Endothelial cell of umbilical vein (primary cell): ENCODE measurements around the gene GBF1.

Experiments used
- CTCF ChIP-seq, 2 donors: IDR thresholded peaks; 1 replicate in 1 of 2; 2 replicates in 1 of 2; pipeline ENCODE4 v1.5.1; 2011; ENCODE audit warnings: low read length in 2 of 2, mild to moderate bottlenecking in 2 of 2, moderate library complexity in 2 of 2, control low read depth in 1 of 2, inconsistent platforms in 1 of 2, low read depth in 1 of 2; ENCODE audit not compliant: insufficient read depth in 1 of 2; ENCODE audit errors: extremely low read depth in 1 of 2
- EZH2 ChIP-seq: IDR thresholded peaks from 2 replicates; pipeline ENCODE4 v1.6.1; 2012; ENCODE audit warnings: borderline replicate concordance, low read depth, mild to moderate bottlenecking, moderate library complexity, low read length, inconsistent platforms; ENCODE audit not compliant: severe bottlenecking
- FOS ChIP-seq: IDR thresholded peaks from 2 replicates; pipeline ENCODE4 v1.6.1; 2011; ENCODE audit warnings: mild to moderate bottlenecking, low read length, moderate library complexity, borderline replicate concordance; ENCODE audit not compliant: insufficient read depth
- JUN ChIP-seq: IDR thresholded peaks from 2 replicates; pipeline ENCODE4 v1.6.1; 2011; ENCODE audit warnings: borderline replicate concordance, low read depth; ENCODE audit not compliant: insufficient read length, insufficient read depth
- MAX ChIP-seq: IDR thresholded peaks from 2 replicates; pipeline ENCODE4 v1.6.1; 2011; ENCODE audit not compliant: insufficient read depth, insufficient read length
- MYC ChIP-seq: IDR thresholded peaks from one replicate; pipeline ENCODE4 v1.6.1; 2011; ENCODE audit warnings: mild to moderate bottlenecking, low read depth, low read length
- POLR2A ChIP-seq: IDR thresholded peaks from 2 replicates; pipeline ENCODE4 v1.6.1; 2012; ENCODE audit warnings: low read depth, mild to moderate bottlenecking, control low read depth, low read length
- POLR2AphosphoS5 ChIP-seq: IDR thresholded peaks from 2 replicates; pipeline ENCODE4 v1.6.1; 2012; ENCODE audit warnings: low read depth, mild to moderate bottlenecking, control low read depth, low read length, moderate library complexity; ENCODE audit not compliant: insufficient read depth

- TF ChIP-seq CTCF (IDR thresholded peaks at IDR 0.05; ENCODE audit: extremely low read depth in 1 of 2, insufficient read depth in 1 of 2, low read depth in 1 of 2, low read length in 2 of 2) (no peak), POLR2AphosphoS5 (no peak), FOS (no peak), MAX (no peak), POLR2A (no peak), JUN (no peak), EZH2 (no peak), MYC (no peak)
Measured at GRCh38 chr10:102418622-102419268, 173.4 kb downstream of the GBF1 start, which contains the start of gene PSD.
